Fibroblast of skin of scalp (primary cell): ENCODE results near the gene AP1M2.
A peak's percentile ranks its signal among the peaks of the same experiment; 100 is the strongest.
"Not testable (repeated sequence)": the region's sequence is repeated elsewhere in the genome, so short reads cannot be mapped to it uniquely, and the experiment has no call there.

Source experiments
- DNase-seq: peaks from one replicate; pipeline ENCODE4 v3.0.0-alpha.2; 2013

Gene AP1M2

GRCh38 chr19:10600149-10600548 lies 13.0 kb upstream of the AP1M2 start:
- DNase-seq: no peak

GRCh38 chr19:10593820-10594637 lies 6.9 kb upstream of the AP1M2 start:
- DNase-seq: no peak

- DNase-seq: no peak
These were observed 6.0 kb upstream of the AP1M2 start for GRCh38 chr19:10593148-10593547.

GRCh38 chr19:10587839-10588150 lies 683 bp upstream of the AP1M2 start:
- DNase-seq: no peak

GRCh38 chr19:10586396-10586795 lies 716 bp downstream of the AP1M2 start:
- DNase-seq: no peak

- no peak for DNase-seq
These were observed 3.9 kb downstream of the AP1M2 start for GRCh38 chr19:10583036-10583776.

GRCh38 chr19:10582091-10582490 lies 5.0 kb downstream of the AP1M2 start:
- no peak for DNase-seq

- DNase-seq: peak; percentile 89
These were observed 6.0 kb downstream of the AP1M2 start for GRCh38 chr19:10580979-10581631.

- no peak for DNase-seq
These were observed 9.2 kb downstream of the AP1M2 start for GRCh38 chr19:10577951-10578350.

GRCh38 chr19:10575011-10575716 lies 11.9 kb downstream of the AP1M2 start:
- DNase-seq: no peak

GRCh38 chr19:10574462-10574861 lies 12.7 kb downstream of the AP1M2 start:
- no peak for DNase-seq

GRCh38 chr19:10573793-10574192 lies 13.3 kb downstream of the AP1M2 start:
- DNase-seq: not testable (repeated sequence)

GRCh38 chr19:10568826-10569651 lies 18.1 kb downstream of the AP1M2 start, which contains the start of gene CDKN2D:
CDKN2D (minus strand) TSS chr19:10568979; CDS start chr19:10568653, 326 bp downstream.
- peak; percentile 99 for DNase-seq

GRCh38 chr19:10568062-10568825 lies 18.9 kb downstream of the AP1M2 start:
- no peak for DNase-seq

GRCh38 chr19:10567656-10568055 lies 19.5 kb downstream of the AP1M2 start:
- DNase-seq: no peak

- no peak for DNase-seq
These were observed 20.3 kb downstream of the AP1M2 start for GRCh38 chr19:10566658-10567410.

GRCh38 chr19:10566408-10566657 lies 20.8 kb downstream of the AP1M2 start:
- DNase-seq: no peak

GRCh38 chr19:10565567-10566407 lies 21.3 kb downstream of the AP1M2 start, which contains the start of gene KRI1:
KRI1 (minus strand) TSS chr19:10566010; CDS start chr19:10565999, 11 bp downstream.
- DNase-seq: peak; percentile 97

GRCh38 chr19:10565028-10565566 lies 22.0 kb downstream of the AP1M2 start:
- peak; percentile 56 for DNase-seq
